CD8-positive, alpha-beta memory T cell (primary cell): ENCODE results near the gene SMARCD2. TPM values are rescaled to one million over a fixed set of nuclear protein-coding genes. Genes with fewer than 3 reads are reported as not detected.
"Not testable (repeated sequence)": the region's sequence is repeated elsewhere in the genome, so short reads cannot be mapped to it uniquely, and the experiment has no call there.

Experiments used
- CTCF ChIA-PET: fragments of 350-600 bp; sonication (Branson Sonifier 250); formaldehyde crosslinking; loops from one replicate; lab custom pipeline; 2021; ENCODE audit warnings: antibody characterized with exemption; lab: Charles Lee
- POLR2A ChIA-PET: fragments of 350-600 bp; sonication (Branson Sonifier 250); formaldehyde crosslinking; loops from one replicate; lab custom pipeline; 2021; ENCODE audit warnings: antibody characterized with exemption; lab: Charles Lee
- DNase-seq, 5 donors: peaks; one replicate each; pipeline versions ENCODE4 v3.0.0 to v3.0.0-alpha.2; 2020 to 2022; ENCODE audit warnings: mixed read lengths in 1 of 5
- H3K27ac ChIP-seq: one replicate; pipeline ENCODE4 v1.7.0; 2013; ENCODE audit warnings: low read depth, mild to moderate bottlenecking, low read length, moderate library complexity
- H3K27me3 ChIP-seq: 2 replicates; pipeline ENCODE4 v1.7.0; 2013; ENCODE audit warnings: low read length, mild to moderate bottlenecking; ENCODE audit not compliant: insufficient read depth, poor library complexity, severe bottlenecking
- H3K36me3 ChIP-seq: 2 replicates; pipeline ENCODE4 v1.7.0; 2013; ENCODE audit warnings: mild to moderate bottlenecking, low read length, moderate library complexity; ENCODE audit not compliant: insufficient read depth
- H3K4me1 ChIP-seq: 2 replicates; pipeline ENCODE4 v1.7.0; 2013; ENCODE audit warnings: mild to moderate bottlenecking, low read length, moderate library complexity; ENCODE audit not compliant: insufficient read depth
- H3K4me3 ChIP-seq: 2 replicates; pipeline ENCODE4 v1.7.0; 2013; ENCODE audit warnings: mild to moderate bottlenecking, low read length
- H3K9me3 ChIP-seq: 2 replicates; pipeline ENCODE4 v1.7.0; 2013; ENCODE audit warnings: mild to moderate bottlenecking, low read length
- H3K27ac Mint-ChIP-seq, 8 donors: one replicate each; pipeline ENCODE4 v1.8.0; 2020 to 2021; ENCODE audit warnings: mixed read lengths in 8 of 8, mild to moderate bottlenecking in 6 of 8, inconsistent platforms in 3 of 8, moderate library complexity in 3 of 8
- H3K27me3 Mint-ChIP-seq, 2 donors: one replicate each; pipeline ENCODE4 v1.8.0; 2020 to 2021; ENCODE audit warnings: mixed read lengths in 2 of 2, mild to moderate bottlenecking in 1 of 2, moderate library complexity in 1 of 2
- H3K36me3 Mint-ChIP-seq, 3 donors: one replicate each; pipeline ENCODE4 v1.8.0; 2020 to 2021; ENCODE audit warnings: mixed read lengths in 3 of 3, inconsistent platforms in 1 of 3, mild to moderate bottlenecking in 1 of 3
- H3K4me1 Mint-ChIP-seq, 3 donors: one replicate each; pipeline ENCODE4 v1.8.0; 2020 to 2021; ENCODE audit warnings: mixed read lengths in 3 of 3, inconsistent platforms in 1 of 3, mild to moderate bottlenecking in 1 of 3
- H3K4me3 Mint-ChIP-seq, 7 donors: one replicate each; pipeline ENCODE4 v1.8.0; 2020 to 2021; ENCODE audit warnings: mixed read lengths in 7 of 7, mild to moderate bottlenecking in 6 of 7, moderate library complexity in 4 of 7, inconsistent platforms in 2 of 7
- H3K9me3 Mint-ChIP-seq, 5 donors: one replicate each; pipeline ENCODE4 v1.8.0; 2020 to 2022; ENCODE audit warnings: mixed read lengths in 5 of 5, mild to moderate bottlenecking in 3 of 5, moderate library complexity in 2 of 5, inconsistent platforms in 1 of 5
- polyA plus RNA-seq: library from polyadenylated mRNA; unstranded; fragments of 300-500 nt; fragmentation: Illumina TruSeq; gene quantifications from one replicate; pipeline ENCODE4 v1.2.3, GENCODE V29; 2021
- total RNA-seq, 2 experiments: library from RNA; stranded (reverse); gene quantifications; one replicate each; pipeline ENCODE4 v1.2.3, GENCODE V29; 2021

The SMARCD2 gene
- 100 to 1,000 TPM in 1 of 2 experiments, 10 to 100 TPM in 1; 96.8 to 107 TPM for total RNA-seq
- polyA plus RNA-seq, result 121 TPM

DNA sequence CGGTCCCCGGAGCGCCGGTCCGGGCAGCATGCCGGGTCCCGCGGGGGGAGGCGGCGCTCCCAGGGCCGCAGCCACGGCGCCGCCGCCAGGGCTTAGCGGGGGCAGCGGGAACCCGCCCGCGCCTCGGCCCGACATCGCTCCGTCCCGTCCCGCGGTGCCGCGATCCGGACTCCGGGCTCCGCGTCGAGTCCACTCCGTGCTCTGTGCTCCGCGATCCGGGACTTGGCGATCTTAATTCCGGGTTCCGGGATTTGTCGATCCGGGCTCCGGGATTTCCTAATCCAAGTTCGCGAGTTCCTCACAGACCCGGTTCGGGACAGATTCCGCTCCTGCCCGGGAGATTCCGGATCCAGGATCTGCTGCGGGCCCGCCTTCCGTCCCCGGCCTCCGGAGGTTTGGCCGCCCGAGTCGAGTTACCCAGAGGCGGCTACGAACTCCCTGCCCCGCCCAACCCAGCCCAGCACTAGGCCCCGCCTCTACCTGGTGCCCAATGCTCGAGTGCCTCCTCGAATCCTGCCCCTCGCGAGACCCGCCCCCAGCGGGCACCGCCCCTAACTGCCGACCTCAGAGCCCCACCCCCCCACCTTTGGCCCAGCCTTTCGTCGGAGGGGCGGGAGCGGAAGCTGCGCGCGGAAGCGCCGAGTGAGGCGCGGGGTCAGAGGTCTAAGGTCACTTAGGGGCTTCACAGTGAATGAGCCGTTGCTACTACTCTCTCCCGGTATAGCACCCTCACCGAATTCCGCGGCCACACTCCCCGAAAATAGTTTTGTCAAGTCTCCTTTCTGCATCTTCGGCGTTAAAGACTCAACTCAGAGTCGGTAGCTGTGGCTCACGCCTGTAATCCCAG, at the start of gene SMARCD2:
SMARCD2 (minus strand) TSS at position 146 of the 847 bp plus-strand sequence; CDS start at position 135, 11 bp downstream.
- Histone ChIP-seq H3K4me3 (peak within 1 kb of the TSS; percentile 83), H3K9me3 (no peaks in the 10 kb centered on the region), H3K27ac (peak within 1 kb of the TSS; percentile 88), H3K27me3 (no peaks in the 10 kb centered on the region), H3K4me1 (peaks cover 44% of the 10 kb centered on the region), H3K36me3 (no peaks in the 10 kb centered on the region)
- peak; percentile 97 to 100 (median 98) for DNase-seq
- Mint-ChIP-seq H3K36me3 (peaks cover 0 to 14% (median 0%) of the 10 kb centered on the region in 3 donors), H3K9me3 (no peaks in the 10 kb centered on the region), H3K27me3 (no peaks in the 10 kb centered on the region), H3K4me3 (peak within 1 kb of the TSS; percentile 91 to 97 (median 94)), H3K4me1 (peaks cover 36 to 47% (median 47%) of the 10 kb centered on the region in 3 donors), H3K27ac (peak within 1 kb of the TSS; percentile 85 to 97 (median 94))
- ChIA-PET POLR2A (interaction anchor here (0.6 to 6.9 kb wide), 12 partner anchors 13 to 665 kb away, joined by 3 to 73 read pairs (median 6); partner anchors contain the start of genes CCDC47, DDX42, FTSJ3 and MAP3K3), CTCF (interaction anchor here (0.9 to 6.8 kb wide), 3 partner anchors 8 to 178 kb away, joined by 4 to 48 read pairs (median 8); partner anchors contain the start of genes FTSJ3, ICAM2 and PSMC5)

DNA sequence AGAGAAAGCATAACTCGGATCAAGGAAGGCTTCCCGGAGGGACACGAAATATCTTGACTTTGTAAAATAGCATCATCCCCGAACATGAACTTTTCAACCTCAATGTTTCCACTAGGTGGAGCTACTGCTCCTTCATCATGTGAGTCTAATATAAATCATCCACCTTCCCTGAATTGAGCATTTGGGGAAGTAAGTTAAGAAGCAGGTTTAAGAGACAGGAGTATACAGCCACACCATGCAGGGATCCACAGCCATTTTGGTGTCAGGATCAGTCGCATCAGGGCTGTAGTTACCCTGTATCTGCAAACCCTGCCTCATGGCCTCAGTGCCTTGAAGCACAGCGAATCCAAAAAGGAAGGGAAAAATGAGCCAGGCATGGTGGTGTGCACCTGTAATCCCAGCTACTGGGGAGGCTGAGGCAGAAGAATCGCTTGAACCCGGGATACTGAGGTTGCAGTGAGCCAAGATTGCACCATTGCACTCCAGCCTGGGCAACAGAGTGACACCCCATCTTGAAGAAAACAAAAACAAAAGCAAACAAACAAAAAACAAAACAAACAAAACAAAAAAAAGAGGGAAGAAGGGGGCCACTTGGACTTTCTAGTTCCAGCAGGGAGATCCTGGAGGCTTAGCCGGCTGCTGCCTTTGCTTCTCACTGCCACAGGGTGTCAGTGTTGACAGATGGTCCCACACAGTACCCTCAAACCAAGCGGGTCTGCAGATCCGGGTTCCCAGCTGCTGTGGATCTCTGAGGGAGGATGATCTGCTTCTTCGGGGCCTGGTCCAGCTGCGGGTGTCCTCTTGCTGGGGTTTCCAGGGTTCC, 46.8 kb upstream of the SMARCD2 start:
- H3K9me3 Mint-ChIP-seq, H3K4me1 Mint-ChIP-seq, H3K4me3 ChIP-seq, H3K4me1 ChIP-seq, H3K27me3 ChIP-seq, H3K36me3 ChIP-seq, H3K27ac Mint-ChIP-seq, H3K27me3 Mint-ChIP-seq, H3K9me3 ChIP-seq, H3K36me3 Mint-ChIP-seq, H3K27ac ChIP-seq: not testable (repeated sequence)
- peak in 2 of 5 donors; percentile 20 to 21 for DNase-seq
- H3K4me3 Mint-ChIP-seq, result peak overlapping the region in 2 of 7 donors; percentile 35 to 41
- ChIA-PET CTCF (interaction anchor here (0.7 to 3.1 kb wide), 7 partner anchors 8 to 136 kb away, joined by 3 to 11 read pairs (median 4); partner anchors contain the start of gene GH2), POLR2A (interaction anchor here (0.8 kb wide), 1 partner anchor 82 kb away, joined by 3 read pairs; no protein-coding TSS in a partner anchor)

DNA sequence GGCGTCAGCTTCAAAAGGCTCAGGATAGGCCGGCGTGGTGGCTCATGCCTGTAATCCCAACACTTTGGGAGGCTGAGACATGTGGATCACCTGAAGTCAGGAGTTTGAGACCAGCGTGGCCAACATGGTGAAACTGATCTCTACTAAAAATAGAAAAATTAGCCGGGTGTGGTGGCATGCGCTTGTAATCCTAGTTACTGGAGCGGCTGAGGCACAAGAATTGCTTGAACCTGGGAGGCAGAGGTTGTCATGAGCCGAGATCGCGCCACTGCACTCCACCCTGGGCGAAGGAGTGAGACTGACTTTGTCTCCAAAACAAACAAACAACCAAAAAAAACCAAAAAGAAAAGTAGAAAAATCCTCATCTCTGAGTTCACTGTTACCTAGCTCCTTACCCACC, 42.6 kb upstream of the SMARCD2 start:
- H3K27me3 Mint-ChIP-seq, H3K4me1 Mint-ChIP-seq, POLR2A ChIA-PET, H3K4me3 Mint-ChIP-seq, H3K36me3 Mint-ChIP-seq, H3K4me3 ChIP-seq, H3K27me3 ChIP-seq, H3K9me3 ChIP-seq, DNase-seq, H3K4me1 ChIP-seq, H3K27ac Mint-ChIP-seq, H3K27ac ChIP-seq, CTCF ChIA-PET, H3K9me3 Mint-ChIP-seq, H3K36me3 ChIP-seq: not testable (repeated sequence)

DNA sequence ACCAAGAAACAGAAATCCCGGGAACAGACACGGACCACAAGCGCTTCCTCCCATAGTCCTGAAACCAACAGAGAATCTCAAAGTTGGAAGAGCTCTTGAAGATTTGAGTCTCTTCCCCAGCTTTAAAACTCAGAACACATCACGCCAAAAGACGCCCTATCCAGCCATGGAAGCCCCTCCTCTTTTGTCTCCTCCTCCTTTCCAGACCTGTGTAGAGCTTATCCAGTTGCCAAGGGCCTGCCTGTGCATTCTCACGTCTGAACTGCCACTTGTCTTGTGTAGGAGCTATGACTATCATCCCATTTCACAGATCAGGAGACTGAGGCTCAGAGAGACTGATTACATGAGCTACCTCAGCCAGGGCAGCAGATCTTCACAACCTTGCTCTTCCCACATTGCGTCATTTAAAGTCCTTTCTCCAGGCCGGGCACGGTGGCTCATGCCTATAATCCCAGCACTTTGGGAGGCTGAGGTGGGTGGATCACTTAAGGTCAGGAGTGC, 40.2 kb upstream of the SMARCD2 start:
- H3K4me3 Mint-ChIP-seq, H3K4me1 Mint-ChIP-seq, H3K27me3 Mint-ChIP-seq: not testable (repeated sequence)

DNA sequence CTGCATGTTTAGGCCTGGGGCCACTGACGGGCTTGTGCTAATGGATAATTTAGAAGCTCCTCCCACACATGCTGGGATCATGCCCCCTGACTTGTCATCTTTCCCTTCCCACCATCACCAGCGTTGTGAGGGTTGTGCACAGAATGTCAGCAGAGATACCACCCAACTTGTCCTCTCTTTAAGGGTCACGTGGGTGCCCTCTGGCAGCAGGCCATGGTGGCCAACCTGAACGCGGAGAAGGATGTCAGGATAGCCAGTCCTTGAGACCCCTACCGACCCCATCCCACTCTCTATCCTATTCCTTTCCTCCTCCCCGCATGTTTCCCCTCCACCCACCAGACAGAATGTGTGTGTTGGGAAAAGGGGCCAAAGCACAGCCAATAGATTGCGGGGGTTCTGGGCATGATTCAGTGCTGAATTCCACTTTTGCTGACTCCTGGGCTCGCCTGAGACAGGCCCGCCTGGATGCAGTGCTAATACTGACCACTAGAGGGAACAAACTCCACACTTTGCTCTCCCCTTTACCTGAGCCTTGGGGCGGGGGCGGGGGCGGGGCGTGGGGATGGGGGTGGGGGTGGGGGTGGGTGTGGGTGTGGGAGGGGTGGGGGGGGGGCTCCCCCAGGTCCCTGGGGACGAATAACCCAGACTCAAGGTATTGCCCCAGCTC, 39.6 kb upstream of the SMARCD2 start, which contains the start of gene GH2:
GH2 (minus strand) TSS at position 10 of the 667 bp plus-strand sequence. CDS start 143 bp downstream, outside the sequence.
- no peaks in the 10 kb centered on the region for H3K4me1 ChIP-seq
- no peaks in the 10 kb centered on the region for H3K36me3 ChIP-seq
- no peak within 1 kb of the TSS for H3K27ac ChIP-seq
- H3K4me3 Mint-ChIP-seq, result no peak within 1 kb of the TSS
- no peaks in the 10 kb centered on the region for H3K27me3 ChIP-seq
- CTCF ChIA-PET, result interaction anchor here (0.6 to 1.7 kb wide), 4 partner anchors 8 to 187 kb away, joined by 3 to 7 read pairs (median 3); no protein-coding TSS in a partner anchor
- no peaks in the 10 kb centered on the region for H3K9me3 Mint-ChIP-seq
- H3K27ac Mint-ChIP-seq, result no peak within 1 kb of the TSS
- DNase-seq, result peak; percentile 37 to 68 (median 43)
- no peaks in the 10 kb centered on the region for H3K9me3 ChIP-seq
- POLR2A ChIA-PET, result no interaction called here
- no peaks in the 10 kb centered on the region for H3K36me3 Mint-ChIP-seq
- H3K4me1 Mint-ChIP-seq, result peaks cover 0 to 3% (median 0%) of the 10 kb centered on the region in 3 donors
- no peak within 1 kb of the TSS for H3K4me3 ChIP-seq
- peaks cover 1 to 10% of the 10 kb centered on the region in 2 donors for H3K27me3 Mint-ChIP-seq

More for the DNA sequence above, 40.2 kb upstream of the SMARCD2 start:
- H3K27me3 ChIP-seq, POLR2A ChIA-PET, H3K36me3 Mint-ChIP-seq, H3K27ac Mint-ChIP-seq, DNase-seq, H3K4me3 ChIP-seq, H3K9me3 ChIP-seq, H3K4me1 ChIP-seq, H3K9me3 Mint-ChIP-seq, H3K36me3 ChIP-seq, H3K27ac ChIP-seq: not testable (repeated sequence)
- CTCF ChIA-PET, result interaction anchor here (0.6 to 0.9 kb wide), 3 partner anchors 8 to 1074 kb away, joined by 3 to 4 read pairs (median 3); no protein-coding TSS in a partner anchor

DNA sequence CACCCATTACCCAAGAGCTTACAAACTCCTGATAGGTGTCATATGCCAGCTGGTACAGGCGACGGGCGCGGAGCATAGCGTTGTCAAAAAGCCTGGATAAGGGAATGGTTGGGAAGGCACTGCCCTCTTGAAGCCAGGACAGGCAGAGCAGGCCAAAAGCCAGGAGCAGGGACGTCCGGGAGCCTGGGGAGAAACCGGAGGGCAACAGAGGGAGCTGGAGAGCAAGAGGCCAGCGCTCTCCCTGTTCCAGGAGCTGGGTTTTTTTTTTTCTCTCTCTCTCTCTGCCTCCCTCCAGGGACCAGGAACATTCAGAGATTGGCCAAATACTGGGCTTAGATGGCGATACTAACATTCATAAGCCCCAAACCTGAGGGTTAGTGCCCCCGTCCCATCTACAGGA, 38.9 kb upstream of the SMARCD2 start:
- H3K4me3 Mint-ChIP-seq, H3K9me3 ChIP-seq, H3K4me1 ChIP-seq, H3K4me1 Mint-ChIP-seq, H3K36me3 Mint-ChIP-seq, H3K4me3 ChIP-seq, H3K36me3 ChIP-seq, H3K27ac Mint-ChIP-seq, POLR2A ChIA-PET, H3K9me3 Mint-ChIP-seq, H3K27ac ChIP-seq, DNase-seq, H3K27me3 ChIP-seq: not testable (repeated sequence)
- H3K27me3 Mint-ChIP-seq, result peaks cover 4 to 10% of the 10 kb centered on the region in 2 donors
- CTCF ChIA-PET, result interaction anchor here (0.6 to 1.7 kb wide), 3 partner anchors 9 to 187 kb away, joined by 3 to 7 read pairs (median 3); no protein-coding TSS in a partner anchor

DNA sequence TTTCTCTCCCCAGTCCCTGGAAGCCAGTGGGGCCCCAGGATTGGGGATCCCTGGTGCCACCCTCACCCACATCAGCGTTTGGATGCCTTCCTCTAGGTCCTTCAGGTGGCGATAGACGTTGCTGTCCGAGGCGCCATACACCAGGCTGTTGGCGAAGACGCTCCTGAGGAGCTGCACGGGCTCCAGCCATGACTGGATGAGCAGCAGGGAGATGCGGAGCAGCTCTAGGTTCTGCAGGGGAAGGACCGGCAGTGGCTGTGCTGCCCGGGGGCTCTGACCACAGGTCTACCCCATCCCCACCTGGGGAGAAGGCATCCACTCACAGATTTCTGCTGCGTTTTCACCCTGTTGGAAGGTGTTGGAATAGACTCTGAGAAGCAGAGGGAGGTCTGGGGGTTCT, 38.2 kb upstream of the SMARCD2 start:
- Histone ChIP-seq H3K4me3 (no peak overlapping the region), H3K27me3 (no peaks in the 10 kb centered on the region), H3K9me3 (no peaks in the 10 kb centered on the region), H3K36me3 (no peaks in the 10 kb centered on the region), H3K4me1 (no peaks in the 10 kb centered on the region), H3K27ac (no peak overlapping the region)
- POLR2A ChIA-PET, result no interaction called here
- Mint-ChIP-seq H3K27me3 (peaks cover 4 to 10% of the 10 kb centered on the region in 2 donors), H3K4me1 (peaks cover 0 to 3% (median 0%) of the 10 kb centered on the region in 3 donors), H3K27ac (no peak overlapping the region), H3K9me3 (no peaks in the 10 kb centered on the region), H3K36me3 (no peaks in the 10 kb centered on the region), H3K4me3 (no peak overlapping the region)
- DNase-seq, result no peak
- CTCF ChIA-PET, result interaction anchor here (1.7 kb wide), 1 partner anchor 9 kb away, joined by 7 read pairs; no protein-coding TSS in a partner anchor
